HepG2 (cell line): ENCODE measurements around the gene ABCA13. TPM values are rescaled to one million over a fixed set of nuclear protein-coding genes. Genes with fewer than 3 reads are reported as not detected.

ENCODE experiments used
- GABPB1 ChIP-seq: IDR thresholded peaks from 2 replicates; pipeline ENCODE4 v1.6.1; 2016; ENCODE audit warnings: mild to moderate bottlenecking, missing genetic modification reagents, moderate library complexity, missing compliant biosample characterization
- PAWR ChIP-seq: sonication (generic); formaldehyde crosslinking; IDR thresholded peaks from 2 replicates; pipeline ENCODE4 v1.4.0; 2020; ENCODE audit warnings: missing genetic modification reagents, mild to moderate bottlenecking, borderline replicate concordance
- TCF7L2 ChIP-seq: IDR thresholded peaks from 2 replicates; pipeline ENCODE4 v1.6.1; 2011; ENCODE audit warnings: mild to moderate bottlenecking, low read depth, low read length, moderate library complexity
- ZNF724P ChIP-seq: sonication (generic); formaldehyde crosslinking; IDR thresholded peaks from 2 replicates; pipeline ENCODE4 v1.8.0; 2022; ENCODE audit warnings: missing genetic modification reagents, borderline replicate concordance
- ZNF768 ChIP-seq: sonication (generic); formaldehyde crosslinking; IDR thresholded peaks from 2 replicates; pipeline ENCODE4 v1.4.0; 2020; ENCODE audit warnings: missing genetic modification reagents
- polyA plus RNA-seq, 8 experiments: library from polyadenylated mRNA; depleted of rRNA in 3 of 8; stranded (reverse) in 7 of 8; unstranded in 1 of 8; fragments of >200 nt; fragmentation: Illumina TruSeq in 4 of 8; extraction: Trizol in 4 of 8; gene quantifications; 2 replicates each; pipeline versions ENCODE4 v1.2.1 to v1.2.3, GENCODE V29; 2011 to 2016; ENCODE audit warnings: low read depth in 4 of 8, missing spikeins in 1 of 8, mixed read lengths in 1 of 8; ENCODE audit not compliant: insufficient read depth in 1 of 8
- total RNA-seq, 5 experiments: library from RNA; depleted of rRNA; stranded (reverse); fragments of >200 nt; fragmentation: Illumina TruSeq; extraction: Trizol; gene quantifications; 2 replicates each; pipeline ENCODE4 v1.2.3, GENCODE V29; 2016; ENCODE audit warnings: low read depth in 1 of 5
- TF ChIP-seq, protein P1 (sequence below): IDR thresholded peaks from 2 replicates; pipeline ENCODE4 v1.6.1; 2016; ENCODE audit warnings: low read depth, missing genetic modification reagents, missing compliant biosample characterization
- TF ChIP-seq, protein P2 (sequence below), 2 experiments: sonication (generic) in 1 of 2; formaldehyde crosslinking in 1 of 2; IDR thresholded peaks; 2 replicates each; pipeline versions ENCODE4 v1.6.1 to v1.9.0; 2014 to 2022; ENCODE audit warnings: antibody characterized with exemption in 1 of 2, borderline replicate concordance in 1 of 2, inconsistent platforms in 1 of 2, low read depth in 1 of 2, missing genetic modification reagents in 1 of 2
- TF ChIP-seq, protein P3 (sequence below), 2 experiments: IDR thresholded peaks; 2 replicates each; pipeline ENCODE4 v1.6.1; 2011 to 2012; ENCODE audit warnings: low read length in 2 of 2, borderline replicate concordance in 1 of 2, low read depth in 1 of 2, mild to moderate bottlenecking in 1 of 2, moderate library complexity in 1 of 2
- TF ChIP-seq, protein P4 (sequence below): sonication (generic); formaldehyde crosslinking; IDR thresholded peaks from 2 replicates; pipeline ENCODE4 v1.9.0; 2021; ENCODE audit warnings: missing genetic modification reagents, borderline replicate concordance

Gene ABCA13
- total and polyA plus RNA-seq, 2 of the 13 experiments (the other 11 are each of a cell fraction or from before 2014, with no cell fraction given) = 0.03 TPM; not detected in 1

DNA sequence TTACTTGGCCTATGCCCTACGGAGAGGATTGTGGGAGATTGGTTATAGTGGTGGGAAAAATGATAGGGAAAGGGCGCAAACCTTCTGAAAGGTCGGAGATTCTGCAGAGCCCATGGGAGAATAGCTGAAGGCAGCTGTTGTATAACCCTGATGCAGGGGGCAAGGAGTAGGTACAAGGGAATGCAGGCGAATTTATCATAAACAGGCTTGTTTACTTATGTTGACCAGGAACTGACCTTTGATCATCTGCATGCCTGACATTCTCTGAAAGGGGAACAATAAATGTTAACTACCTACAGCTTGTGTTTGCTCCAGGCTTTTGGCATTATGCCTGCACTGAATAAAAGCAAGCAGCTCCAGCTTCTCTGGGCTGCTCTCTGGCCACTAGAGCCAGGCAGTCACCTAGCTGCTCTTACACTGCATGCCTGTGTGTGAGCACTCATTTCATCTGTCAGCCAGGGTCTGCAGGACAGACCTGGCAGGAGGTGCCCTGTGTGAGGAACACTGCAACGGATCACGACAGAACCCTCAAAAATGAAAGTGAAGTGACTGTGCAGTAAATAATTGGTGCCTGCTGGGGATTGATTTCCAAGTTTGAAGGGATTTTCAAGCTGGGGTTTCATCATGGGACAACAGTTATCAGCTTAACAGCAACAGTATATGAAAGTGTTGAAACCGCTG is 31.1 kb upstream of the ABCA13 start (continued):
- TF ChIP-seq, protein P1, sequence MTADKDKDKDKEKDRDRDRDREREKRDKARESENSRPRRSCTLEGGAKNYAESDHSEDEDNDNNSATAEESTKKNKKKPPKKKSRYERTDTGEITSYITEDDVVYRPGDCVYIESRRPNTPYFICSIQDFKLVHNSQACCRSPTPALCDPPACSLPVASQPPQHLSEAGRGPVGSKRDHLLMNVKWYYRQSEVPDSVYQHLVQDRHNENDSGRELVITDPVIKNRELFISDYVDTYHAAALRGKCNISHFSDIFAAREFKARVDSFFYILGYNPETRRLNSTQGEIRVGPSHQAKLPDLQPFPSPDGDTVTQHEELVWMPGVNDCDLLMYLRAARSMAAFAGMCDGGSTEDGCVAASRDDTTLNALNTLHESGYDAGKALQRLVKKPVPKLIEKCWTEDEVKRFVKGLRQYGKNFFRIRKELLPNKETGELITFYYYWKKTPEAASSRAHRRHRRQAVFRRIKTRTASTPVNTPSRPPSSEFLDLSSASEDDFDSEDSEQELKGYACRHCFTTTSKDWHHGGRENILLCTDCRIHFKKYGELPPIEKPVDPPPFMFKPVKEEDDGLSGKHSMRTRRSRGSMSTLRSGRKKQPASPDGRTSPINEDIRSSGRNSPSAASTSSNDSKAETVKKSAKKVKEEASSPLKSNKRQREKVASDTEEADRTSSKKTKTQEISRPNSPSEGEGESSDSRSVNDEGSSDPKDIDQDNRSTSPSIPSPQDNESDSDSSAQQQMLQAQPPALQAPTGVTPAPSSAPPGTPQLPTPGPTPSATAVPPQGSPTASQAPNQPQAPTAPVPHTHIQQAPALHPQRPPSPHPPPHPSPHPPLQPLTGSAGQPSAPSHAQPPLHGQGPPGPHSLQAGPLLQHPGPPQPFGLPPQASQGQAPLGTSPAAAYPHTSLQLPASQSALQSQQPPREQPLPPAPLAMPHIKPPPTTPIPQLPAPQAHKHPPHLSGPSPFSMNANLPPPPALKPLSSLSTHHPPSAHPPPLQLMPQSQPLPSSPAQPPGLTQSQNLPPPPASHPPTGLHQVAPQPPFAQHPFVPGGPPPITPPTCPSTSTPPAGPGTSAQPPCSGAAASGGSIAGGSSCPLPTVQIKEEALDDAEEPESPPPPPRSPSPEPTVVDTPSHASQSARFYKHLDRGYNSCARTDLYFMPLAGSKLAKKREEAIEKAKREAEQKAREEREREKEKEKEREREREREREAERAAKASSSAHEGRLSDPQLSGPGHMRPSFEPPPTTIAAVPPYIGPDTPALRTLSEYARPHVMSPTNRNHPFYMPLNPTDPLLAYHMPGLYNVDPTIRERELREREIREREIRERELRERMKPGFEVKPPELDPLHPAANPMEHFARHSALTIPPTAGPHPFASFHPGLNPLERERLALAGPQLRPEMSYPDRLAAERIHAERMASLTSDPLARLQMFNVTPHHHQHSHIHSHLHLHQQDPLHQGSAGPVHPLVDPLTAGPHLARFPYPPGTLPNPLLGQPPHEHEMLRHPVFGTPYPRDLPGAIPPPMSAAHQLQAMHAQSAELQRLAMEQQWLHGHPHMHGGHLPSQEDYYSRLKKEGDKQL (CRISPR knock-in tag) = peak; percentile 65; the same call in 1 of the 2 replicates
- TF ChIP-seq TCF7L2 (no peak), ZNF768 (CRISPR knock-in tag) (no peak), ZNF724P (0 out of 2 replicates have a peak, but pooled peaks have one; percentile 62), GABPB1 (CRISPR knock-in tag) (no peak; the same call in 1 of the 2 replicates), PAWR (no peak)
- TF ChIP-seq, protein P2, sequence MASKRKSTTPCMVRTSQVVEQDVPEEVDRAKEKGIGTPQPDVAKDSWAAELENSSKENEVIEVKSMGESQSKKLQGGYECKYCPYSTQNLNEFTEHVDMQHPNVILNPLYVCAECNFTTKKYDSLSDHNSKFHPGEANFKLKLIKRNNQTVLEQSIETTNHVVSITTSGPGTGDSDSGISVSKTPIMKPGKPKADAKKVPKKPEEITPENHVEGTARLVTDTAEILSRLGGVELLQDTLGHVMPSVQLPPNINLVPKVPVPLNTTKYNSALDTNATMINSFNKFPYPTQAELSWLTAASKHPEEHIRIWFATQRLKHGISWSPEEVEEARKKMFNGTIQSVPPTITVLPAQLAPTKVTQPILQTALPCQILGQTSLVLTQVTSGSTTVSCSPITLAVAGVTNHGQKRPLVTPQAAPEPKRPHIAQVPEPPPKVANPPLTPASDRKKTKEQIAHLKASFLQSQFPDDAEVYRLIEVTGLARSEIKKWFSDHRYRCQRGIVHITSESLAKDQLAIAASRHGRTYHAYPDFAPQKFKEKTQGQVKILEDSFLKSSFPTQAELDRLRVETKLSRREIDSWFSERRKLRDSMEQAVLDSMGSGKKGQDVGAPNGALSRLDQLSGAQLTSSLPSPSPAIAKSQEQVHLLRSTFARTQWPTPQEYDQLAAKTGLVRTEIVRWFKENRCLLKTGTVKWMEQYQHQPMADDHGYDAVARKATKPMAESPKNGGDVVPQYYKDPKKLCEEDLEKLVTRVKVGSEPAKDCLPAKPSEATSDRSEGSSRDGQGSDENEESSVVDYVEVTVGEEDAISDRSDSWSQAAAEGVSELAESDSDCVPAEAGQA (IDR thresholded peaks at IDR 0.05; ENCODE audit: low read depth) = no peak
- TF ChIP-seq, protein P2 (CRISPR knock-in tag; IDR thresholded peaks at IDR 0.05; ENCODE audit: borderline replicate concordance) = no peak
- TF ChIP-seq, protein P3, sequence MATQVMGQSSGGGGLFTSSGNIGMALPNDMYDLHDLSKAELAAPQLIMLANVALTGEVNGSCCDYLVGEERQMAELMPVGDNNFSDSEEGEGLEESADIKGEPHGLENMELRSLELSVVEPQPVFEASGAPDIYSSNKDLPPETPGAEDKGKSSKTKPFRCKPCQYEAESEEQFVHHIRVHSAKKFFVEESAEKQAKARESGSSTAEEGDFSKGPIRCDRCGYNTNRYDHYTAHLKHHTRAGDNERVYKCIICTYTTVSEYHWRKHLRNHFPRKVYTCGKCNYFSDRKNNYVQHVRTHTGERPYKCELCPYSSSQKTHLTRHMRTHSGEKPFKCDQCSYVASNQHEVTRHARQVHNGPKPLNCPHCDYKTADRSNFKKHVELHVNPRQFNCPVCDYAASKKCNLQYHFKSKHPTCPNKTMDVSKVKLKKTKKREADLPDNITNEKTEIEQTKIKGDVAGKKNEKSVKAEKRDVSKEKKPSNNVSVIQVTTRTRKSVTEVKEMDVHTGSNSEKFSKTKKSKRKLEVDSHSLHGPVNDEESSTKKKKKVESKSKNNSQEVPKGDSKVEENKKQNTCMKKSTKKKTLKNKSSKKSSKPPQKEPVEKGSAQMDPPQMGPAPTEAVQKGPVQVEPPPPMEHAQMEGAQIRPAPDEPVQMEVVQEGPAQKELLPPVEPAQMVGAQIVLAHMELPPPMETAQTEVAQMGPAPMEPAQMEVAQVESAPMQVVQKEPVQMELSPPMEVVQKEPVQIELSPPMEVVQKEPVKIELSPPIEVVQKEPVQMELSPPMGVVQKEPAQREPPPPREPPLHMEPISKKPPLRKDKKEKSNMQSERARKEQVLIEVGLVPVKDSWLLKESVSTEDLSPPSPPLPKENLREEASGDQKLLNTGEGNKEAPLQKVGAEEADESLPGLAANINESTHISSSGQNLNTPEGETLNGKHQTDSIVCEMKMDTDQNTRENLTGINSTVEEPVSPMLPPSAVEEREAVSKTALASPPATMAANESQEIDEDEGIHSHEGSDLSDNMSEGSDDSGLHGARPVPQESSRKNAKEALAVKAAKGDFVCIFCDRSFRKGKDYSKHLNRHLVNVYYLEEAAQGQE (IDR thresholded peaks at IDR 0.05; ENCODE audit: borderline replicate concordance in 1 of 2, low read depth in 1 of 2, low read length in 2 of 2) = peak in 1 of 2 experiments; percentile 66; a peak in 1 of 4 replicates
- TF ChIP-seq, protein P4, sequence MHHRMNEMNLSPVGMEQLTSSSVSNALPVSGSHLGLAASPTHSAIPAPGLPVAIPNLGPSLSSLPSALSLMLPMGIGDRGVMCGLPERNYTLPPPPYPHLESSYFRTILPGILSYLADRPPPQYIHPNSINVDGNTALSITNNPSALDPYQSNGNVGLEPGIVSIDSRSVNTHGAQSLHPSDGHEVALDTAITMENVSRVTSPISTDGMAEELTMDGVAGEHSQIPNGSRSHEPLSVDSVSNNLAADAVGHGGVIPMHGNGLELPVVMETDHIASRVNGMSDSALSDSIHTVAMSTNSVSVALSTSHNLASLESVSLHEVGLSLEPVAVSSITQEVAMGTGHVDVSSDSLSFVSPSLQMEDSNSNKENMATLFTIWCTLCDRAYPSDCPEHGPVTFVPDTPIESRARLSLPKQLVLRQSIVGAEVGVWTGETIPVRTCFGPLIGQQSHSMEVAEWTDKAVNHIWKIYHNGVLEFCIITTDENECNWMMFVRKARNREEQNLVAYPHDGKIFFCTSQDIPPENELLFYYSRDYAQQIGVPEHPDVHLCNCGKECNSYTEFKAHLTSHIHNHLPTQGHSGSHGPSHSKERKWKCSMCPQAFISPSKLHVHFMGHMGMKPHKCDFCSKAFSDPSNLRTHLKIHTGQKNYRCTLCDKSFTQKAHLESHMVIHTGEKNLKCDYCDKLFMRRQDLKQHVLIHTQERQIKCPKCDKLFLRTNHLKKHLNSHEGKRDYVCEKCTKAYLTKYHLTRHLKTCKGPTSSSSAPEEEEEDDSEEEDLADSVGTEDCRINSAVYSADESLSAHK (CRISPR knock-in tag) = no peak
